GM12801 (cell line): Measurements from ENCODE around the gene DTNB.

ENCODE experiments used
- CTCF ChIP-seq: IDR thresholded peaks from one replicate; pipeline ENCODE4 v1.5.1; 2011; ENCODE audit warnings: control low read depth; ENCODE audit not compliant: insufficient read length; ENCODE audit errors: extremely low read depth

Gene DTNB

GRCh38 chr2:25521665-25522387 lies 151.6 kb downstream of the DTNB start:
- TF ChIP-seq CTCF = no peak

DNA sequence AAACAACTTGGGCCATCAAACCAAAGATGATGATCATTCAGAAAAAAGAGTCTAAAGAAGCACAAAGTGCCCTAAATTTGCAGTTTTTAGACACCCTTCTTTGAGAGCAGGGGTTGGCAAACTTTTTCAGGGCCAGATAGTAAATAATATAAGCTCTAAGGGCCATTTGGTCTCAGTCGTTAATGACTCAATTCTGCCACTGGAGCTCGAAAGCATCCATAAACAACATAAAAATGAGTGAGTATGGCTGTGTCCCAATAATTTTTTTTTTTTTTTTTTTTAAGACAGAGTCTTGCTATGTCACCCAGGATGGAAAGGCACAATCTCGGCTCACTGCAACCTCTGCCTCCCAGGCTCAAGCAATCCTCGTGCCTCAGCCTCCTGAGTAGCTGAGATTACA lies 152.3 kb downstream of the DTNB start:
- no peak for TF ChIP-seq CTCF

DNA sequence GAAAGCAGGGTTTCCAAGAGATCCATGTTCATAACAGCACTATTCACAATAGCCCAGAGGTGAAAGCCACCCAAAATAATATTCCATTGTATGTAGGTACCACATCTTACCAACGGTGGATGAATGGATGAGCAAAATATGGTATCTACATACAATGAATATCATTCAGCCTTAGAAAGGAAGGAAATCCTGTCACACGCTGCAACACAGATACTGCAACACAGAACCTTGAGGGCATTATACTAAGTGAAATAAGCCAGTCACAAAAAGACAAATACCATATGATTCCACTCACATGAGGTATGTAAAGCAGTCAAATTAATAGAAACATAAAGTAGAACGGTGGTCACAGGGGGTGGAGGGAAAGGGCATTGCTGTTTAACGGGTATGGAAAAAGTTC lies 155.7 kb downstream of the DTNB start:
- no peak for TF ChIP-seq CTCF

DNA sequence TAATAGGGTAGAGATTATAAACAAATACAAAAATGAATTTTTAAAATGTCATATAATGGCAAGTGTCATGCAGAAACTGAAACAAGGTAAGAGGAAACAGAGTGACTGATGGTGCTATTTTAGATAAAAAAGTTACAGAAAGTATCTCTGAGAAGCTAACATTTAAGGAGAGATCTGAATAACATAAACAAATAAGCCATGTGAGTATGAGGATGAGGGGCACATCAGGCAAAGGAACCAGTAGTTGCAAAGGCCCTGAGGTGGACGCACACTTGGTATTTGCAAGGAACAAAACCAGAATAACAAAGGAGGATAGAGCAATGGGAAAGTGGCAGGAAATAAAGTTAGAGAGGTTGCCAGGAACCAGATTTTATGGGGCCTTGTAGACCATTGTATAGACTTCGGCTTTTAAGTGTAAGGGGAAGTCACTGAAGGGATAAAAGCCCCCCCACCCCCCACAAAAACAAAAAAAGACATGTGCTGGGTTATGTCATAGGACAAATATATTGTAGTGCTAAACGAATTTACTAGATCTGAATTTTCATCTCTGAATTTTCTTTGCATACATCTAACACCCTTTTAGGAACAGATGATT lies 159.2 kb downstream of the DTNB start:
- no peak for TF ChIP-seq CTCF

GRCh38 chr2:25512707-25513106 lies 160.7 kb downstream of the DTNB start:
- no peak for TF ChIP-seq CTCF

DNA sequence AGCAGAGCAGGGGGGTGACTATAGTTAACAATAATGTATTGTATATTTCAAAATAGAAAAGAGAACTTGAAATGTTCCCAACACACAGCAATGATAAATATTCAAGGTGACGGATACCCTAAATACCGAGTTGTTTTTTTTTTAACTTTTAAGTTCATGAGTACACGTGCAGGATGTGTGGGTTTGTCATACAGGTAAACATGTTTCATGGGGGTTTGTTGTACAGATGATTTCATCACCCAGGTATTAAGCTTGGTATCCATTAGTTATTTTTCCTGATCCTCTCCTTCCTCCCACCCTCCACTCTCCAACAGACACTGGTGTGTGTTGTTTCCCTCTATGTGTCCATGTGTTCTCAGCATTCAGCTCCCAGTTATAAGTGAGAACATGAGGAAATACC lies 167.2 kb downstream of the DTNB start:
- no peak for TF ChIP-seq CTCF

- TF ChIP-seq CTCF = no peak
Measured at GRCh38 chr2:25505622-25506021, 167.8 kb downstream of the DTNB start.
